ENCODE results near the gene UBXN7. TPM values are rescaled to one million over a fixed set of nuclear protein-coding genes. Genes with fewer than 3 reads are reported as not detected.
"Not testable (repeated sequence)": the region's sequence is repeated elsewhere in the genome, so short reads cannot be mapped to it uniquely, and the experiment has no call there.

The UBXN7 gene
- total RNA-seq: 10 to 100 TPM in 4 of 6 experiments, 1 to 10 TPM in 2; 4.9 to 22.3 (median 19.1) TPM
- long read RNA-seq, full-length matches to known transcripts: 1 of 2 reads
- long read RNA-seq, partial matches to known transcripts: 0 of 2 reads
- long read RNA-seq, other reads (novel, unspliced or antisense): 1 of 2 reads

GRCh38 chr3:196432137-196432879 lies at the start of gene UBXN7:
Gene UBXN7 (minus strand): TSS chr3:196432427. CDS start chr3:196432399, 28 bp downstream.
- Histone ChIP-seq H3K9me3 (no peaks in the 10 kb centered on the region), H3K4me1 (no peaks in the 10 kb centered on the region), H3K27me3 (no peaks in the 10 kb centered on the region), H3K27ac (peak within 1 kb of the TSS; percentile 82 to 91 (median 86)), H3K4me3 (peak within 1 kb of the TSS; percentile 95 to 99 (median 98)), H3K36me3 (no peaks in the 10 kb centered on the region)
- no peak for TF ChIP-seq CTCF (IDR thresholded peaks at IDR 0.05)
- TF ChIP-seq POLR2A (IDR thresholded peaks at IDR 0.05): peak; percentile 65
- WGBS (ENCODE audit: insufficient coverage, low coverage, low lambda C conversion rate, missing lambda C conversion rate): under 1% methylated on average over 15 of the region's 67 CpGs
- ATAC-seq (peak; percentile 96 to 97 (median 96)), DNase-seq (peak; percentile 96 to 97 (median 97))
- intact Hi-C loops (cut with DNase I): no loop called here

- Histone ChIP-seq H3K9me3 (no peaks in the 10 kb centered on the region), H3K27me3 (no peaks in the 10 kb centered on the region), H3K4me1 (no peaks in the 10 kb centered on the region), H3K27ac (no peak overlapping the region), H3K4me3 (no peak overlapping the region), H3K36me3 (peaks cover 0 to 53% (median 21%) of the 10 kb centered on the region in 4 donors)
- WGBS (ENCODE audit: insufficient coverage, low coverage, low lambda C conversion rate, missing lambda C conversion rate): 97% methylated on average over 4 of the region's 4 CpGs
- intact Hi-C loops (cut with DNase I): no loop called here
- no peak for ATAC-seq
- no peak for TF ChIP-seq CTCF (IDR thresholded peaks at IDR 0.05)
- TF ChIP-seq POLR2A (IDR thresholded peaks at IDR 0.05): no peak
- no peak for DNase-seq
Observed at GRCh38 chr3:196477678-196478077, 45.5 kb upstream of the UBXN7 start.

GRCh38 chr3:196472286-196472685 lies 40.1 kb upstream of the UBXN7 start:
- H3K27ac ChIP-seq: no peak overlapping the region
- DNase-seq (no peak), ATAC-seq (no peak)
- H3K4me3 ChIP-seq: no peak overlapping the region
- TF ChIP-seq POLR2A (IDR thresholded peaks at IDR 0.05) (no peak), CTCF (IDR thresholded peaks at IDR 0.05) (no peak)
- H3K9me3 ChIP-seq: no peaks in the 10 kb centered on the region
- intact Hi-C loops (cut with DNase I): no loop called here
- no peaks in the 10 kb centered on the region for H3K27me3 ChIP-seq
- H3K4me1 ChIP-seq: no peaks in the 10 kb centered on the region
- H3K36me3 ChIP-seq: peaks cover 0 to 52% (median 21%) of the 10 kb centered on the region in 4 donors
- 91% methylated on average over 6 of the region's 8 CpGs for WGBS (ENCODE audit: insufficient coverage, low coverage, low lambda C conversion rate, missing lambda C conversion rate)

- no peaks in the 10 kb centered on the region for H3K27me3 ChIP-seq
- no peaks in the 10 kb centered on the region for H3K9me3 ChIP-seq
- H3K36me3 ChIP-seq: peaks cover 0 to 46% (median 19%) of the 10 kb centered on the region in 4 donors
- no peak overlapping the region for H3K4me3 ChIP-seq
- WGBS (ENCODE audit: insufficient coverage, low coverage, low lambda C conversion rate, missing lambda C conversion rate): 94% methylated on average over 2 of the region's 2 CpGs
- H3K27ac ChIP-seq: no peak overlapping the region
- intact Hi-C loops (cut with DNase I): no loop called here
- TF ChIP-seq CTCF (IDR thresholded peaks at IDR 0.05): no peak
- TF ChIP-seq POLR2A (IDR thresholded peaks at IDR 0.05): no peak
- H3K4me1 ChIP-seq: no peaks in the 10 kb centered on the region
- no peak for DNase-seq
- ATAC-seq: no peak
Observed at GRCh38 chr3:196471551-196471950, 39.3 kb upstream of the UBXN7 start.

- ATAC-seq; H3K9me3 ChIP-seq; H3K27ac ChIP-seq; intact Hi-C loops (cut with DNase I); H3K27me3 ChIP-seq; DNase-seq; H3K4me3 ChIP-seq; H3K4me1 ChIP-seq: not testable (repeated sequence)
- H3K36me3 ChIP-seq: peaks cover 0 to 38% (median 19%) of the 10 kb centered on the region in 4 donors
- WGBS (ENCODE audit: insufficient coverage, low coverage, low lambda C conversion rate, missing lambda C conversion rate): 96% methylated on average over 3 of the region's 3 CpGs
Observed at GRCh38 chr3:196470182-196470581, 38.0 kb upstream of the UBXN7 start.
